GM18868 (cell line): ENCODE data around the gene TSHR.
"Not testable (repeated sequence)": the region's sequence is repeated elsewhere in the genome, so short reads cannot be mapped to it uniquely, and the experiment has no call there.

Source experiments
- ATAC-seq: cut with Tn5 transposase; IDR thresholded peaks from one replicate; pipeline ENCODE4 v1.9.1; 2021; ENCODE audit warnings: mild to moderate bottlenecking, moderate library complexity; ENCODE audit not compliant: unreplicated experiment

The TSHR gene

GRCh38 chr14:80955416-80955941 lies at the start of gene TSHR:
TSS of gene TSHR (plus strand) at chr14:80955621. CDS start at chr14:80955681, 60 bp downstream.
- ATAC-seq: no peak

DNA sequence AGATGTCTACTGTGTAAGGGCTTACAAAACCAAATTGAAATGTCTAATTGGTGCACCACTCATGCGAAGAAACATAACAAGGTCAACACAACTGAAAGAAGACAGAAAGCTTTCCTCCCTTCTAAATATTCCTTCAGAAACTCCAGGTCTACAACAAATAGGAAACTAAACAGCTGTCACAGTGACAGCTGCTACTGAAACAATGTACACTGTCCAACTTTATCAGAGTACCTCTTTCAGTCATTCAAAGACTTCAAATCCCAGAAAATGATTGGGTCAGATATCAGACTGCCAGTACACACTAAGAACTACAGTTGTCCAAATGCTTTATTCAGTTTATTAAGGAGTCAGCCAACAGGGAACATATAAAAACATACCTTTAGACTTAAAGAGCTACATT lies 49.1 kb upstream of the TSHR start:
- no peak for ATAC-seq

GRCh38 chr14:80906946-80907345 lies 48.5 kb upstream of the TSHR start:
- no peak for ATAC-seq

DNA sequence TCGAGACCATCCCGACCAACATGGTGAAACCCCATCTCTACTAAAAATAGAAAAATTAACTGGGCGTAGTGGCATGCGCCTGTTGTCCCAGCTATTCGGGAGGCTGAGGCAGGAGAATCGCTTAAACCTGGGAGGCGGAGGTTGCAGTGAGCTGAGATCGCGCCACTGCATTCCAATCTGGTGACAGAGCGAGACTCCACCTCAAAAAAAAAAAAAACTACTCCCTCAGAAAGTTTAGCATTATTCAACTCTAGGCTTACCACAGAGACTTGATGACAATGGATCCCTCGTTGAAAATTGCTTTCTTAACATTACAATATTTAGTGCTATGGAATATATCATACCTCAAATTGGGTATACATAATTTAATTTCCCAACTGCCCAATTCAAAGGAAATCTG lies 43.4 kb upstream of the TSHR start:
- ATAC-seq: not testable (repeated sequence)

DNA sequence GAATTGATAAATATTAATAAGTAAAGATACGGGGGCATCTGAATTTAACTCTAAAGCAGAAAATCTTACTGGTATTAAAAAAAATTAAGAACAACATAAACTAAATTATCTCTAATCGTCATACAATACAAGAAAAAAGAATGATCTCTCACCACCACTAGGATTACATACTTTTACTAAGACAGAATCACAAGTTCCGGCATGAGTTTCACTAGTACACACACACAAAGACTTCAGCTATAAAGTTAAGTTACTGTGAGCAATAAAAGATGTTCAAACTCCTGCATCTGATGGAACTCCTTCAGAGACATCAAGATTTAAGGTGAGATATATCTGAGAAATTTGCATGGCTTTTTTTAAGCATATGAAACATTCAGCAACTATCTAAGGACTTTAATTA lies 35.8 kb upstream of the TSHR start:
- ATAC-seq: no peak

DNA sequence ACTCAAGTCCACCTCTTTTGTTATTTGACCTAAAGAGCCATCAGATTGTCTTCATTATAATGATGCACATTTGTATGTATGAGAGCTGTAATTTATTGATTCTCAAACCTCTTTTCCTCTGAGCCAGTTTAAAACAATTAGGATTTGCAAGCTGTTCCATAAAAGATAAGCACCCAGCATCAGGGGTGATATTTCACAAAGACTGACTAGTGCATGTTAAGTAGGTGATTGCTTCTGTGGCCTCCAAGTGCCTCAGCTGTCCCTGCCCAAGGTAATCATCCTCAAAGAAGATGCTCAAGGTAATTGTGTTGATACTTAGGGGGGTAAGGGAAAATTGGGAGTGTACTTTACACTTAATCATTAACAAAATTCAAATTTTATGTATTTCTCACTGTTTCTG lies 32.1 kb upstream of the TSHR start:
- no peak for ATAC-seq

GRCh38 chr14:80924365-80925103 lies 30.9 kb upstream of the TSHR start:
- ATAC-seq: no peak

- no peak for ATAC-seq
Measured at GRCh38 chr14:80926397-80927082, 28.9 kb upstream of the TSHR start.

DNA sequence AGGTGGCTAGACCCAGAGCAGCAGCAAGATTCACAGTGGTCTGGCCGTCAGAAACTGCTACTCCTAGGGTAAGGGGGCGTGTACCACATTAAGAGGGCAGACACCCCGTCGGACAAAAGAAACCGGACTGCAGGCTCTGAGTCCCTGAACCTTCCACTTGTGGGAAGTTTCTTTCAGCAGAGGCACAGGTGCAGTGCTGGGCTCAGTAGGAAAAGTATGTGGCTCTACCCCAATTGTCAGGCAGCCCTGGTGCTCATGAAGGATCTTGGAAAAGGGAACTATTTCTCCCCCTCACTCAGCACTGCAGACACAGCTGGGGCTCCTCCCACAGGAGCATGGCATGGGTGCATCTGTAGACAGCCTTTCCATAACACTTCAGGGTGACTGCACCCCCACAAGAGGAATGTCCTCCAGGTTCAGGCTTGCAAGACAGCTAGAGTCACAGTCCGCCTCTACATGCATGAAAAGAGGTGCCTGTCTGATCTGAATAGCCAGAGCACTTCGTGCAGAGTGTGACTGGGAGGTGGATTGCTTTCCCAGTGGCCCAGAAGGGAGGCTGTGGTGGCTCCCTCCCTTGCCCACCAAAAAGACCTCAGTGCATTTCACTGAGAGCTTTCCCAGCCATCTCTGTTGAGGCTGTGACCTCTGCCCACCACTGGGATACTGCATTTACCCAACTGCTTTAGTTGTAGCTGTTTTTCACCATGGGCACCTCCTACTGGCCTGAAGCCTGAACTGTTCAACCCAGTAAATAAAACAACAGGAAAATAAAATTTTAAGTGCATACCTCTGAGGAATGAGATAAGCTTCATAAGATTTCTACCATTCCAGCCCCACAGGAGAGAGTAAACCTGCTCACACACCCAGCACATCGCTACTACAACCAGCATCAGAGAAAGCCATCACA lies 28.1 kb upstream of the TSHR start:
- ATAC-seq: no peak

- no peak for ATAC-seq
Measured at GRCh38 chr14:80930095-80930494, 25.3 kb upstream of the TSHR start.

DNA sequence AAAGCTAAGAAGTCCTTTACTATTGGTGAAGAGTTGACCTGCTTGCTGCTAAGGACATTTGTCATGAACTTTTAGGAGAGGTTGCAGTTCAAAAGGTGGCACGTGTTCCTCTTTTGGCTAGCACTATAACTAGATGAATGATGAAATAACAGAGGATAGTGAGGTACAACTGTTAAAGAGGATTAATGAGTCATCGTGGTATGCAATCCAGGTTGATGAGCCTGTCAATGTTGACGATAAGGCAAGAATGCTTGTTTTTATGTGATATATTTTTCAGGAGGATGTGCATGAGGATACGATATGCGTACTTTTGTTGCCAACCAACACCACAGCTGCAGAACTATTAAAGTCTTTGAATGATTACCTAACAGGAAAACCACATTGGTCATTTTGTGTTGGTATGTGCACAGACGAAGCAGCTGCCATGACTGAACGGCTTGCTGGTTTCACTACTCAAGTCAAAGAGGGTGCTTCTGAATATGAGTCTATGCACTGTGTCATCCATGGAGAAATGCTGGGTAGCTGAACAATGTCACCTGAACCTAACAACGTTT lies 24.5 kb upstream of the TSHR start:
- peak; percentile 98 for ATAC-seq

DNA sequence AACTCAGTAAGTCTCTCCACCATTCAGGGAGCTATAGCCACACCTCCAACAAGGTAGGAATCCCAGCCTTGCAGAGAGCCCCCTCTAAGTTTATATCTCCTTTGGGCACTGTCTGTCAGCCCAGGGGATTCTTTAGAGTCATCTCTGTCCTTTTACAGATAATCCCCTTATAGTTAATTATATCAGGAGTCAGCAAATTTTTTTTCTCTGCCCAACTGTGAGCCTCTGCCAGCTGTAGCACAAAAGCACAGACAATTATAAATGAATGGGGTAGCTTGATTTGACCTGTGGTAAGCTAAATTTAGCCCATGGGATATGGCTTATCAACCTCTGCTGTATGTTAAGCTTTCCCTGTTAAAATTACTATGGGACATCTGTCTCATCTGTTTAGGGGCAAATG lies 22.1 kb upstream of the TSHR start:
- ATAC-seq: no peak

DNA sequence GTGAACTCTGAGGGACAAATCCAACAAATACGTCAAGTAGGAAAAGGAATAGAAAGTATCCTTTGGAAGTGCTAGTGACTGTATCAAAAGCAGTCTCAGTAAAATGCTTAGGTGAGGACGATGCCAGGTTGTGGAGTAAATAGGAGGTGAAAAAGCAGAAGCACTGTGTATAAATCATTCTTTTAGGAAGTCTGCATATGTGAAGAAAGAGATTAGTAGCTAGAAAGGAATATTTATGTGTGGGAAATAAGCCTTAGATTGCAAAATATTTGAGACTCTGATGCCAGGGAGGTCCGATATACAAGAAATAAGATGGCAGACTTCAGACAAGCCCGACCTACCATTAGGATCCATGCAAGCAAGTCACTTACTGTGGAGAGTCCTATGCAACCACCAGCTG lies 21.7 kb upstream of the TSHR start:
- ATAC-seq: no peak

GRCh38 chr14:80940146-80940545 lies 15.3 kb upstream of the TSHR start:
- ATAC-seq: peak; percentile 23

GRCh38 chr14:80941241-80942185 lies 13.9 kb upstream of the TSHR start, which contains the start of gene CEP128:
TSS of gene CEP128 (minus strand) at chr14:80941738.
- peak; percentile 97 for ATAC-seq

- ATAC-seq: peak; percentile 23
Measured at GRCh38 chr14:80942191-80942600, 13.2 kb upstream of the TSHR start.

DNA sequence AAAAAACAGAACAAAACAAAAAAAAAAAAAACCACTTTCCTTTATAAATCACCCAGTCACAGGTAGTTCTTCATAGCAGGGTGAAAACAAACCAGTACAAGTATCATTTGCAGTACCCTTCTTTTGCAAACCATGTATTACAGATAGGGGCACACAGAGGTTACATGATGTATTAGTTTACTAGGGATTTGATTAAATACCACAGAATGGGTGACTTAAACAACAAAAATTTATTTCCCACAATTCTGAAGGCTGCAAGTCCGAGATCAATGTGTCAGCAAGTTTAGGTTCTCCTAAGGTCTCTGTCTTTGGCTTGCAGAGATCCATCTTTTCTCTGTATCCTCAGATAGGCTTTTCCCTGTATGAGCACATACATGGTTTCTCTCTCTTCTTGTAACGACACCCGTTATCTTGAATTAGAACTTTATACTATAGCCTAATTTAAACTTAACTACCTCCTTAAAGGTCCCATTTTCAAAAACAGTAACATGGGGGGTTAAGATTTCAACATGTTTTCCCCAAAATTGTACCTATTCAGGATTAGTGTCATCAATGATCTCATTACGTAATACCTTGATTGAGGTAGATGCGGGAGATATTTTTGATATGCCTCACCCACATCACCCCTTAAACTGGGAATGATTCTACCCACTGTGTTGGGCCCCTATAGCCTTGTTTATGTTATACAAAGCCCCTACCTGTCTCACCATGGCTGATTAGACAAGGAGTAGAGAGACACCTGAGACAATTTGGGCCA lies 10.4 kb upstream of the TSHR start:
- ATAC-seq: no peak

- no peak for ATAC-seq
Measured at GRCh38 chr14:80946187-80946586, 9.2 kb upstream of the TSHR start.

DNA sequence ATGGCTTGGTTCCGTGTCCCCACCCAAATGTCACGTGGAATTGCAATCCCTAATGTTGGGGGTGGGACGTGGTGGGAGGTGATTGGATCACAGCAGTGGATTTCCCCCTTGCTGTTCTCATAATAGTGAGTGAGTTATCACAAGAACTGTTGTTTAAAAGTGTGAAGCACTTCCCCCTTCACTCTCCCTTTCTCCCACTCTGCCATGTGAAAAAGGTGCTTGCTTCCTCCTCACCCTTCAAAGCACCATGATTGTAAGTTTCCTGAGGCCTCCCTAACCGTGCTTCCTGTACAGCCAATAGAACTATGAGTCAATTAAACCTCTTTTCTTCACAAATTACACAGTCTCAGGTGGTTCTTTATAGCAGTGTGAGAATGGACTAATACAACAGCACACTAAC lies 8.6 kb upstream of the TSHR start:
- ATAC-seq: no peak
